Measurements from ENCODE around the gene TLE3.

The TLE3 gene

GRCh38 chr15:70045045-70045444, 52.7 kb downstream of the TLE3 start:
- Histone ChIP-seq H3K27ac (no peak overlapping the region), H3K4me3 (ENCODE audit: low read depth, low read length) (no peak overlapping the region), H3K27me3 (ENCODE audit: insufficient read depth, low read depth, severe bottlenecking) (no peaks in the 10 kb centered on the region), H3K9me3 (ENCODE audit: severe bottlenecking) (peaks cover 4% of the 10 kb centered on the region), H3K36me3 (peaks cover 12% of the 10 kb centered on the region)
- TF ChIP-seq CTCF (IDR thresholded peaks at IDR 0.05; ENCODE audit: low read depth, low read length) = no peak
- no peak for DNase-seq

- no peak for TF ChIP-seq CTCF (IDR thresholded peaks at IDR 0.05; ENCODE audit: low read depth, low read length)
- H3K27ac ChIP-seq = no peak overlapping the region
- no peak overlapping the region for H3K4me3 ChIP-seq (ENCODE audit: low read depth, low read length)
- no peak for DNase-seq
- peaks cover 5% of the 10 kb centered on the region for H3K9me3 ChIP-seq (ENCODE audit: severe bottlenecking)
- no peaks in the 10 kb centered on the region for H3K27me3 ChIP-seq (ENCODE audit: insufficient read depth, low read depth, severe bottlenecking)
- peaks cover 3% of the 10 kb centered on the region for H3K36me3 ChIP-seq
These were observed 53.5 kb downstream of the TLE3 start for GRCh38 chr15:70044168-70044567.

- peaks cover 5% of the 10 kb centered on the region for H3K9me3 ChIP-seq (ENCODE audit: severe bottlenecking)
- H3K27me3 ChIP-seq (ENCODE audit: insufficient read depth, low read depth, severe bottlenecking) = no peaks in the 10 kb centered on the region
- H3K36me3 ChIP-seq = no peaks in the 10 kb centered on the region; the same call in 1 of the 2 replicates
- no peak overlapping the region for H3K27ac ChIP-seq
- no peak for TF ChIP-seq CTCF (IDR thresholded peaks at IDR 0.05; ENCODE audit: low read depth, low read length)
- no peak overlapping the region for H3K4me3 ChIP-seq (ENCODE audit: low read depth, low read length)
- DNase-seq = no peak
These were observed 54.1 kb downstream of the TLE3 start for GRCh38 chr15:70043590-70043989.

- DNase-seq = no peak
- Histone ChIP-seq H3K27ac (no peak overlapping the region), H3K9me3 (ENCODE audit: severe bottlenecking) (peaks cover 5% of the 10 kb centered on the region), H3K27me3 (ENCODE audit: insufficient read depth, low read depth, severe bottlenecking) (no peaks in the 10 kb centered on the region), H3K36me3 (no peaks in the 10 kb centered on the region; the same call in 1 of the 2 replicates), H3K4me3 (ENCODE audit: low read depth, low read length) (no peak overlapping the region)
- no peak for TF ChIP-seq CTCF (IDR thresholded peaks at IDR 0.05; ENCODE audit: low read depth, low read length)
These were observed 55.0 kb downstream of the TLE3 start for GRCh38 chr15:70042553-70043214.

- Histone ChIP-seq H3K36me3 (no peaks in the 10 kb centered on the region), H3K4me3 (ENCODE audit: low read depth, low read length) (no peak overlapping the region), H3K9me3 (ENCODE audit: severe bottlenecking) (peaks cover 5% of the 10 kb centered on the region), H3K27ac (no peak overlapping the region), H3K27me3 (ENCODE audit: insufficient read depth, low read depth, severe bottlenecking) (no peaks in the 10 kb centered on the region)
- DNase-seq = no peak
- no peak for TF ChIP-seq CTCF (IDR thresholded peaks at IDR 0.05; ENCODE audit: low read depth, low read length)
These were observed 57.8 kb downstream of the TLE3 start for GRCh38 chr15:70039917-70040316.
